Activated CD8-positive, alpha-beta T cell treated with anti-CD3 and anti-CD28 coated beads for 36 hours (primary cell): ENCODE measurements around the gene GNG2. TPM values are rescaled to one million over a fixed set of nuclear protein-coding genes. Genes with fewer than 3 reads are reported as not detected.

ENCODE experiments used
- ATAC-seq: fragments of 200-7000 bp; cut with Tn5 transposase; one replicate; pipeline ENCODE4 v1.10.0; 2021; ENCODE audit warnings: mild to moderate bottlenecking, moderate library complexity
- CTCF ChIA-PET: fragments of 350-600 bp; sonication (Branson Sonifier 250); formaldehyde crosslinking; loops from one replicate; lab custom pipeline; 2021; ENCODE audit warnings: antibody characterized with exemption; lab: Charles Lee
- POLR2A ChIA-PET: fragments of 350-600 bp; sonication (Branson Sonifier 250); formaldehyde crosslinking; loops from one replicate; lab custom pipeline; 2021; ENCODE audit warnings: antibody characterized with exemption; lab: Charles Lee
- DNase-seq: peaks from one replicate; pipeline ENCODE4 v3.0.0-alpha.2; 2020
- H3K27ac Mint-ChIP-seq: one replicate; pipeline ENCODE4 v1.8.0; 2021; ENCODE audit warnings: mild to moderate bottlenecking, mixed read lengths
- H3K27me3 Mint-ChIP-seq: one replicate; pipeline ENCODE4 v1.8.0; 2021; ENCODE audit warnings: mixed read lengths
- H3K36me3 Mint-ChIP-seq: one replicate; pipeline ENCODE4 v1.8.0; 2021; ENCODE audit warnings: low read depth, mixed read lengths
- H3K4me1 Mint-ChIP-seq: one replicate; pipeline ENCODE4 v1.8.0; 2021; ENCODE audit warnings: low read depth, mixed read lengths
- H3K4me3 Mint-ChIP-seq: one replicate; pipeline ENCODE4 v1.8.0; 2021; ENCODE audit warnings: mild to moderate bottlenecking, moderate library complexity, mixed read lengths
- H3K9me3 Mint-ChIP-seq: one replicate; pipeline ENCODE4 v1.8.0; 2021; ENCODE audit warnings: mixed read lengths
- CTCF ChIP-seq: fragments of 200-600 bp; IDR thresholded peaks from one replicate; pipeline ENCODE4 v1.8.0; 2022; ENCODE audit warnings: antibody characterized with exemption, mild to moderate bottlenecking
- intact Hi-C: fragments of 100-400 bp; cut with micrococcal nuclease; formaldehyde crosslinking; loops from one replicate; pipeline ENCODE4 v1.10.0; 2022
- total RNA-seq, 2 experiments: library from RNA; stranded (reverse); gene quantifications; one replicate each; pipeline ENCODE4 v1.2.3, GENCODE V29; 2021

Gene GNG2
- total RNA-seq, 2 experiments from 2014 or later: 174 to 184 TPM

- ATAC-seq (no peak), DNase-seq (no peak)
- ChIA-PET CTCF (interaction anchor here (2.1 kb wide), 1 partner anchor 17 kb away, joined by 5 read pairs; no protein-coding TSS in a partner anchor), POLR2A (interaction anchor here (0.6 to 3.4 kb wide), 8 partner anchors 9 to 71 kb away, joined by 3 to 32 read pairs (median 5); no protein-coding TSS in a partner anchor)
- H3K9me3 Mint-ChIP-seq: no peaks in the 10 kb centered on the region
- peak overlapping the region; percentile 98 for H3K4me3 Mint-ChIP-seq
- H3K36me3 Mint-ChIP-seq: peaks cover 34% of the 10 kb centered on the region
- peak overlapping the region; percentile 90 for H3K27ac Mint-ChIP-seq
- H3K4me1 Mint-ChIP-seq: peaks cover 37% of the 10 kb centered on the region
- no peaks in the 10 kb centered on the region for H3K27me3 Mint-ChIP-seq
- TF ChIP-seq CTCF: no peak
- intact Hi-C loops: no loop called here
These were observed 2.4 kb downstream of the GNG2 start for GRCh38 chr14:51862860-51863259.

DNA sequence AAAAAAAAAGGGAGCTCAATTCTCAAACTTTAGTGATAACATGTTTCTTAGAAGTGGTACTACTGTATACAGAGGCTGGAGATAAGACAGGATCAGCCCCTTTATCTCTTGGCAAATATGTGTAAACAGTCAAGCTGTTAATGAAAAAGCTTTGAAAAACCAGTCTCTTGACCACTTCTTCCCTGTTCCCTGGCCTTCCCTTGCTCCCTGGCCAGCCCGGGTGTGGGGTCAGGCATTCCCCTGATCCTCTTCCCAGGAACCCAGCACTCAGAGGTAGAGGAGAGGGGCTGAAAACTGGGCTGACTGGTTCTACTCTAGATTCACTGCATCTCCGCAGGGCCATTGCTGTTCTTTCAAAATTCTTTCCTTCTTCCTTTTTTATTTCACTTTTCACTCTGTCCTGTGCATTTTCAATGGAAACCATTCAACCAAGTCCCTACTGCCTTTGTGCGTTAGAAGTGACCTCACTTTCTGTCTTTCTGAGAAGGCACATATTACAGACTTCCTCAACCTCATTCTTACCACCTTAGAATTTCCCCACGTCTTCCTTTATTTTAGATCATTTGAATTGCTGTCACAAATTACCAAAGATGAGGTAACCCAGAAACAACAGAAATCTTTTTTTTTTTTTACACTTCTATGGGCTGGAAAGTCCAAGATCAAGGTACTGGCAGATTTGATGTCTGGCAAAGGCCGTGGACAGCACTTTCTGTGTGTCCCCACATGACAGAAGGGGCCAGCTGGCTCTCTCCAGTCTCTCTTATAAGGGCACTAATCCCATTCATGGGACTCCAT lies 5.7 kb downstream of the GNG2 start:
- Mint-ChIP-seq H3K9me3 (no peaks in the 10 kb centered on the region), H3K27ac (no peak overlapping the region), H3K4me1 (peaks cover 22% of the 10 kb centered on the region), H3K36me3 (peaks cover 43% of the 10 kb centered on the region), H3K27me3 (no peaks in the 10 kb centered on the region), H3K4me3 (no peak overlapping the region)
- ChIA-PET POLR2A (interaction anchor here (0.7 to 4.6 kb wide), 7 partner anchors 11 to 41 kb away, joined by 3 to 38 read pairs (median 3); no protein-coding TSS in a partner anchor), CTCF (interaction anchor here (0.5 to 1.9 kb wide), 4 partner anchors 7 to 310 kb away, joined by 3 to 5 read pairs (median 4); no protein-coding TSS in a partner anchor)
- DNase-seq: peak; percentile 40
- intact Hi-C loops: no loop called here
- ATAC-seq: peak; percentile 50
- TF ChIP-seq CTCF: no peak

DNA sequence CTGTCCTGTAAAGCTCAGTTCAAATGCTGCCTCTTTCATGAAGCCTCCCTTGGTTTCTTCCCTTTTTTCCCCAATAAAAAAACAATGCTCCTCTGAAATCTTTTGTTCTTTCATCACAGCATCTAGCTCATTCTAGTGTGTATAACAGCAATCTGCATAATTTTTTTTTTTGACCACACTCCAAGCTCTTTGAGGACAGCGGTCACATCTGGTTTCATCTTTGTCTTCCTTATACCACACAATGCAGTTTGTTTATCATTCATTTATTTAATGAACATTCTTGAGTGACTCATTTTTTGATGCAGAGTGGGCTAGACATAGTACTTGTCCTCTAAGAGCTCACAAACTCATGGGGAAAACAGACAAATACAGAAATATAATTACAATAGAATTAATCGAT lies 7.3 kb downstream of the GNG2 start:
- no peak for TF ChIP-seq CTCF
- Mint-ChIP-seq H3K4me3 (no peak overlapping the region), H3K27ac (no peak overlapping the region), H3K4me1 (peaks cover 36% of the 10 kb centered on the region), H3K36me3 (peaks cover 37% of the 10 kb centered on the region), H3K27me3 (no peaks in the 10 kb centered on the region), H3K9me3 (no peaks in the 10 kb centered on the region)
- ChIA-PET POLR2A (interaction anchor here (0.6 to 4.6 kb wide), 8 partner anchors 10 to 48 kb away, joined by 3 to 38 read pairs (median 4); no protein-coding TSS in a partner anchor), CTCF (interaction anchor here (0.7 to 1.7 kb wide), 5 partner anchors 13 to 111 kb away, joined by 3 to 7 read pairs (median 3); no protein-coding TSS in a partner anchor)
- intact Hi-C loops: no loop called here
- ATAC-seq (peak; percentile 28), DNase-seq (peak; percentile 44)

DNA sequence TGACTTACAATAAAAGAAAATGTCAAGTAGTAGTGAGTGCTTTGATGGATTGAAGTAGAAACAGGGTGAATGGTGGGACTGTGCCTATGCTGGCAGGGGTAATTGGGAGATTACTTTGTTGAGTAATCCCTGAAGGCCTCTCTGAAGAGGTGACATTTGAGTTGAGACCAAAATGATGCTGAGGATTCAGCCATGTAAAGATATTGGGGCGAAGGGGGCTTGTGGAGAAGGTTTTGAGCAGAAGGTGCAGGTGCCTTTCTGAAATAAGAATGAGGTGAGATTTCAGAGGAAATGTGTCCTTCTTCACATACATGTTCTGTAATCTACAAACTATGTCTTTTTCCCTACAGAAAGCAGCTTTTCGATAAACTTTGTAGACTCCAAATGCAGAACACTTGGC lies 8.0 kb downstream of the GNG2 start:
- no peak for ATAC-seq
- Mint-ChIP-seq H3K27ac (no peak overlapping the region), H3K4me3 (no peak overlapping the region), H3K27me3 (no peaks in the 10 kb centered on the region), H3K9me3 (no peaks in the 10 kb centered on the region), H3K4me1 (peaks cover 41% of the 10 kb centered on the region), H3K36me3 (peaks cover 38% of the 10 kb centered on the region)
- POLR2A ChIA-PET: interaction anchor here (1.0 to 1.5 kb wide), 3 partner anchors 21 to 36 kb away, joined by 3 to 11 read pairs (median 4); no protein-coding TSS in a partner anchor
- intact Hi-C loops: no loop called here
- CTCF ChIA-PET: interaction anchor here (1.2 to 1.7 kb wide), 3 partner anchors 12 to 110 kb away, joined by 5 to 7 read pairs (median 5); no protein-coding TSS in a partner anchor
- DNase-seq: no peak
- TF ChIP-seq CTCF: no peak
